ENCODE data around the gene PRR9.

DNA sequence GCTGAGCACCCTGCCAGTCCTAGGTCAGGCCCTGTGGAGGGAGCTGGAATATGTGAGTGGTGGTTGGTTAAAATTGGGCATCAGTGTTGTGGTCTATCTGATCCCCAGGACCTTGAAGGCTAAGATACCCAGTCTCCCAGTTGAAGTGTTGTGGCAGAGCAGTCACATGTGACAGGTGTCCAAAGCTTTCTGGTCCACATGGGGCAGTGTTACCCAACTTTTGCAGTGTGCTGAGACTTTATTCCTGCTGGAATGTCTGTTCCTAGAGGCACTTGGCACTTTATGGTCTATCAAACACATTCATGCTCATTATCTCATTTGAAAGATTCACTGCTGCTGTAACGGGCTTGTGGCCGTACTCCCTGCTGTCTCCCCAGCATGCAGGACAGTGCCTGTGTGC, 21.1 kb downstream of the PRR9 start:
- no peak for TF ChIP-seq EZH2 (IDR thresholded peaks at IDR 0.05; ENCODE audit: low read length, unreplicated experiment)
- TF ChIP-seq CTCF (conservative IDR thresholded peaks at IDR 0.05; ENCODE audit: low read depth, low read length) = peak; percentile 46

Measured in PC-3 (cell line).